Right lobe of liver (tissue), 4 donors: ENCODE results near the gene CAPN3.

Experiments
- POLR2A ChIP-seq: fragments of 450-650 bp; IDR thresholded peaks from one replicate; pipeline ENCODE4 v1.6.1; 2017; ENCODE audit warnings: antibody characterized with exemption, mild to moderate bottlenecking
- TF ChIP-seq, protein P1 (sequence below), 4 donors: fragments of 200-600 bp in 3 of 4; fragments of 450-650 bp in 1 of 4; IDR thresholded peaks; one replicate each; pipeline versions ENCODE4 v1.5.1 to v1.8.0; 2016 to 2022; ENCODE audit warnings: antibody characterized with exemption in 4 of 4, mild to moderate bottlenecking in 2 of 4
- donor health status: DM: no; HTN: no; CAD: no.
- donor health status: DM: no; HTN: no; CAD: no.
- donor health status: DM: no; HTN: yes; CAD: no.

GRCh38 chr15:42335074-42335473 lies 24.2 kb upstream of the CAPN3 start:
- TF ChIP-seq, protein P1, sequence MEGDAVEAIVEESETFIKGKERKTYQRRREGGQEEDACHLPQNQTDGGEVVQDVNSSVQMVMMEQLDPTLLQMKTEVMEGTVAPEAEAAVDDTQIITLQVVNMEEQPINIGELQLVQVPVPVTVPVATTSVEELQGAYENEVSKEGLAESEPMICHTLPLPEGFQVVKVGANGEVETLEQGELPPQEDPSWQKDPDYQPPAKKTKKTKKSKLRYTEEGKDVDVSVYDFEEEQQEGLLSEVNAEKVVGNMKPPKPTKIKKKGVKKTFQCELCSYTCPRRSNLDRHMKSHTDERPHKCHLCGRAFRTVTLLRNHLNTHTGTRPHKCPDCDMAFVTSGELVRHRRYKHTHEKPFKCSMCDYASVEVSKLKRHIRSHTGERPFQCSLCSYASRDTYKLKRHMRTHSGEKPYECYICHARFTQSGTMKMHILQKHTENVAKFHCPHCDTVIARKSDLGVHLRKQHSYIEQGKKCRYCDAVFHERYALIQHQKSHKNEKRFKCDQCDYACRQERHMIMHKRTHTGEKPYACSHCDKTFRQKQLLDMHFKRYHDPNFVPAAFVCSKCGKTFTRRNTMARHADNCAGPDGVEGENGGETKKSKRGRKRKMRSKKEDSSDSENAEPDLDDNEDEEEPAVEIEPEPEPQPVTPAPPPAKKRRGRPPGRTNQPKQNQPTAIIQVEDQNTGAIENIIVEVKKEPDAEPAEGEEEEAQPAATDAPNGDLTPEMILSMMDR (IDR thresholded peaks at IDR 0.05): no peak
- TF ChIP-seq POLR2A: no peak
